GM18507 (cell line): ENCODE results near the gene PRRG3.
"Not testable (repeated sequence)": the region's sequence is repeated elsewhere in the genome, so short reads cannot be mapped to it uniquely, and the experiment has no call there.

ENCODE experiments used
- DNase-seq: peaks from one replicate; pipeline ENCODE4 v3.0.0; 2011; ENCODE audit warnings: low read depth; ENCODE audit not compliant: insufficient read length; ENCODE audit errors: extremely low spot score
- FAIRE-seq: peaks from 2 replicates; lab custom pipeline; 2011; peaks lifted over from hg19 to GRCh38; lab: Jason Lieb, UNC

The PRRG3 gene

DNA sequence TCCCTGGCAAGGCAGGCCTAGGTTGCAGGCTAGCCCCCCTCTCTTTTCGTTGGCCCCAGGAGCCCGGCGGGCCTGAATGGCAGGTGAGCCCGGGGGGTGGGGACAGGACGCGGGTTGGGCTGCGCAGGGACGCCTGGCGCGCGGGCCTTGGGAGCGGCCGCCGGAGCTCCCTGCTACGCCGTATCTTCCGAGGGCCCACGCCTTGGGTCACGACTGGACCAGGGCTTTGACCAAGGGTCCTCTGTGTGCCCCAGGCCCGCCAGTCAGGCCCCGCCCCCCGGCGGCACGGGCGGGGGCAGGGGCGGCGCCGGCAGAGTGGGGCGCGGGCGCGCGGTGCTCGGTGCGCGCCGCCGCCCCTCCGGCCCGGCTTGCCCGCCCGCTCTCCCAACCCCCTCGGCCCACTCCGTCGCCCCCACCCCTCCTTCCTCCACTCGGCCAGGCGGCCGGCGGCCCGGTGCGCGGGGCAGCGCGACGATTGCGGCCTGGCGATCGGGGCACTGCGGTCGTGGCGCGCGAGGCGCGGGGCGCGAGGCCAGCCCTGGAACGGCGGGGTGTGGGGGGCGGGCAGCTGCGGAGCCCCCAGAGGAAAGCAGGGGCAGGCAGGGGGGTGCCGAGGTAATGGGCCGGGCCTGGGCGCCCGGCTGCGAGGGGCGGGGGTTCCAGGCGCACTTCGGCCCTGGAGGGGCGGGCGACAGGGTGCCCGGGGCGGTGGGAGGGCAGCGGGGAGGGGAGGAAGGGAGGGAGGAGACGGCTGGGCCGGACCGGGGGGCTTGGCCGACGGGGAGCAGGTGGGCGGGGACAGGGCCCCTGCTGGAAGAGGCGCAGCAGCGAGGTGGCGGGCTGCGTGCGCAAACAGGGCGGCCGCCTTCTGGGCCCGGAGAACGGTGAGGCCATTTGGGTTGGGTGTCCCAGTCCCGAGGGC, at the start of gene PRRG3:
PRRG3 (plus strand) TSS at position 798 of the 922 bp plus-strand sequence. CDS start 3,357 bp downstream, outside the sequence.
- FAIRE-seq (no peak), DNase-seq (no peak)

- DNase-seq (no peak), FAIRE-seq (no peak)
Observed at GRCh38 chrX:151675121-151675746, 20.0 kb upstream of the PRRG3 start.

DNA sequence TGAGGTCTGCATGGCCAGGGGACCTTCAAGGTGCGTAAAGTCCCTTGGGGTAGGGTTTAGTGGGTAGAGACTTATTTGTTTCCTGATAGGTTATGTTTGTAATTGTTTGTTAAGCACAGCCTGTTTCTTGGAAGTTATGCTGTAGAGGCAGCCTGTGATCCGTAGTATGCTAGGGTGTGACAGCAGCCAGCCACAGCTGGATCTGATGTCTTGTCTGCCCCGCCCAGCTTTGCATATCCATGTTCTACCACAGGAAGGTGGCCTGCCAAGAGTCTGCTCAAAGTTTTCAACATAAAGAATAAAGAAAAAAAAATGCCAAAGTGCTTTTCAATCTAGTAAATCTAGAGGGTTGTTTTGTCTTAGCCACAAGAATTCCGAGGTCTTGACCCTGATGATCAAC, 19.1 kb upstream of the PRRG3 start:
- FAIRE-seq (no peak), DNase-seq (no peak)

- FAIRE-seq, result no peak
- no peak for DNase-seq
Observed at GRCh38 chrX:151679798-151680402, 15.4 kb upstream of the PRRG3 start.

- FAIRE-seq (peak; percentile 73), DNase-seq (peak; percentile 5)
Observed at GRCh38 chrX:151680805-151681204, 14.5 kb upstream of the PRRG3 start.

DNA sequence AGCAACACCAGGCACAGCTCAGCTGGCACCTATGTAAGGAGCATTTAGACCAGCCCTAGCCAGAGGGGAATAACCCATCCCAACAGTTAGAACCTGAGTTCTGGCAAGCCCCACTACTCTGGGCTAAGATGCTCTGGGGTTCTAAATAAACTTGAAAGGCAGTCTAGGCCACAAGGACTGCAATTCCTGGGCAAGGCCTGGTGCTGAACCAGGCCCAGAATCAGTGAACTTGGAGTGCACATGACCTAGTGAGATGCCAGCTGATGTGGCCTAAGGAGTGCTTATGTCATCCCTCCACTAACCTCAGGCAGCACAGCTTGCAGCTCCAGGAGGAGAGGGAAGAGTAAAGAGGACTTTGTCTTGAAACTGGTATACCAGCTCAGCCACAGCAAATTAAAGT, 7.6 kb upstream of the PRRG3 start:
- FAIRE-seq (no peak), DNase-seq (no peak)

DNA sequence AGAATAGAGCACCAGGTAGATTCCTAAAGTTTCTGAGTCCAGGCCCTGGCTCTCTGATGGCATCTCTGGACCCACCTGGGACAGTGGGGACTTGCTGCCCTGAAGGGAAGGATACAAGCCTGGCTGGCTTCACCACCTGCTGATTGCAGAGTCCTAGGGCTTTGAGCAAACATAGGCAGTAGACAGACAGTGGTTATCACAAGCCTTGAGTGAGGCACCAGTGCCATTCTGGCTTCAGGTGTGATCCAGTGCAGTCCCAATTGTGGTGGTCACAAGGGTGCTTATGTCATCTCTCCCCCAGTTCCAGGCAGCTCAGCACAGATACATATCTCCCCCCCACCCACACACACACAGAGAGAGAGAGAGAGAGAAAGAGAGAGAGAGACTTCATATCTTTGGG, 6.6 kb upstream of the PRRG3 start:
- DNase-seq, result no peak
- no peak for FAIRE-seq

DNA sequence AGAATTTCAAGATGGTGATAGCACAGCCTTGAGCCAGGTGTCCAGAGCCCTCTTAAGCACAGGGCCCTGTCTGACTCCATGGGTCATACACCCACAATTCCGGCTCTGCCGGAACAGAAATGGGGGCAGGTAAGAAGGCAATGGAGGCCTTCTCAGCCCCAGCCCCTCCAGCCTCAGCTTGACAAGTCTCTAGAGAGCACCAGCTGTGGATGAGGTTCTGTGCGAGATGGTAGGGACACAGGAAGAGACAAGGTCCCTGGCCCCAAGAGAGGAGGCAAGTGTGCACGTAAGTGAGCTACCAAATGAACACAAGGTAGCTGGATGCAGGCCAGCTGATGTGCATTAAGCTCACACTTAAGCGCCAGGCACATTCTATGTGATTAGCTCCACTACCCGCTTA, 2.4 kb upstream of the PRRG3 start:
- FAIRE-seq, result no peak

DNA sequence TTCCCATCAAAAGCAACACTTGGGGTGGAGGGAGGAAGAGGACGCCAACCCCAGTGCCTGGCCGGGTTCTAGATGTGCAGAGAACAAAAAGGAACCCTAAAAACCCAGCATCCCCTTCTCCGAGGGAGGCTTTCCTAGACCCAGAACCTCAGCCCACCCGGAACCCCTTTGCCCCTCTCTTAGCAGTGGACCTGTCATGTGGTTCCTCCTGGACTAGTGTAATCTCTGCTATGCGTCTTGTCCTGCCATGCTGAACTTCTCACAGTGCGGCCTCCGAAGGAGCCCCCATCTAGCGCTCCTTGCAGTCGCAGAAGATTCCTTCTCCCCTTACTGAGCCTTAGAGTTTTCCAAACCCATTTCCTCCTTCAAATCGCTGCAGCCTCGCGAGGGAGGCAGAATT, 1.1 kb upstream of the PRRG3 start:
- DNase-seq, result no peak
- no peak for FAIRE-seq

More for the DNA sequence above, 2.4 kb upstream of the PRRG3 start:
- no peak for DNase-seq

DNA sequence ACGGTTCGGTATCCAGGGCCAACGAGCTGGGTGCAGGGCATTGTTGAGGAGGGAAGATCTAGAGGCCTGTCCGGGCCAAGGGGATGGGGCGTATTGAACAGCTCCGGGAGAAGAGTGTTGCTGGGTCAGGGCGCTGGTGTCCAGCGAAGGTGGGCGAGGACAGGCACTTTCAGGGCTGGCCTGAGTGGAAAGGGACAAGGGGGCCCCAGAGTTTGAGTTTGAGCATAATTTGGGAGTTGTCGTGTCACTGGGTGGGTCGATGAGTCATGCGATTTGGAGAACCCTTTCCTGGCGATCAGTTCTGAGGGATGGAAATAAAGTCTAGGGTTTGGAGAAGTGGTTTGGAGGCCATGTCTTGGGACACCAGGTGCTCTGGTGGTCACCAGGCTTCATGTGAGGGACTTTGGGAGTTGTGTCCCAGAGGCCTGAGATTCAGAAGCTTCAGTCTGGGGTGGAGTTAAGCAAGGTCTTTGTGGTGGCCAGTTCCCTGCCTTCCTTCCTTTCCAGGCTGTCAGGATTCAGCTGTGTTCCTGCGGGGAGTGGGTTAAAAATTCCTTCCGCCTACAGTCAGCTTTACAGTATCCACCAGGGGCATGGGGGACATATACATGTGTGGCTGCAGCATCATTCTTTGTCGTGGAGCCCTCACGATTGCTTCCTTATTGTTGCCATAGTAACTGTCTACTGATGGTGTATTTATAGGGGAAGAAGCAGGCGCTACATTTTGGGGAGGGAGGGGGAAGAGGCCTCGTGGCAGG, 504 bp downstream of the PRRG3 start:
- no peak for DNase-seq
- FAIRE-seq, result no peak

DNA sequence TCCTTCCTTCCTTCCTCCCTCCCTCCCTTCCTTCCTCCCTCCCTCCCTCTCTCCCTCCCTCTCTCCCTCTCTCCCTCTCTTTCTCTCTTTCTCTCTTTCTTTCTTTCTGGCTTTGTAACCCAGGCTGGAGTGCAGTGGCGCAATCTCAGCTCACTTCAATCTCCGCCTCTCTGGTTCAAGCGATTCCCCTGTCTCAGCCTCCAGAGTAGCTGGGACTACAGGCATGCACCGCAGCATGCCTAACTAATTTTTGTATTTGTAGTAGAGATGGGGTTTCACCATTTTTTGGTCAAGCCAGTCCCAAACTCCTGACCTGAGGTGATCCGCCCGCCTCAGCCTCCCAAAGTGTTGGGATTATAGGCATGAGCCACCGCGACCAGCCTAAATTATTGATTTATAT, 1.8 kb downstream of the PRRG3 start:
- DNase-seq, FAIRE-seq: not testable (repeated sequence)

DNA sequence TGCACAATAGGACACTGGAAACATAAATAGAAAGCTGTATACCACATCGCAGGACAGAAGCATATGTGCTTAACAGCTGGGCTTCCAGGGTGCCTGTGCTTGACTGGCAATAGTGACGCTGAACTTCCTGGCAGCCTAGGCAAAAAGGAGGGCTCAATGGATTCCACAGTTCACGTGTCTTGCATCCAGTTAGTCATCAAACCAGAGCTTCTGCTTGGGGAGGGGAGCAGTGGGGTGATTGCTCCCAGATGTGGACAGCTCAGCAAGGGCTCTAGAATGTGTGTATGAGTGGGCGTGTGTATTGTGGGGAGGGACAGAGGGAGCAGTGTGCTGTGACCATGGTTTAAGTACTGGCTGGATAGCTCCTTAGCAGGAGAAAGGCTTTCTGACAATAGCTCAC, 2.3 kb downstream of the PRRG3 start:
- no peak for FAIRE-seq
- no peak for DNase-seq

GRCh38 chrX:151698485-151698884, 3.2 kb downstream of the PRRG3 start:
- DNase-seq, result no peak
- no peak for FAIRE-seq

- FAIRE-seq (no peak), DNase-seq (no peak)
Observed at GRCh38 chrX:151699746-151700145, 4.5 kb downstream of the PRRG3 start.

DNA sequence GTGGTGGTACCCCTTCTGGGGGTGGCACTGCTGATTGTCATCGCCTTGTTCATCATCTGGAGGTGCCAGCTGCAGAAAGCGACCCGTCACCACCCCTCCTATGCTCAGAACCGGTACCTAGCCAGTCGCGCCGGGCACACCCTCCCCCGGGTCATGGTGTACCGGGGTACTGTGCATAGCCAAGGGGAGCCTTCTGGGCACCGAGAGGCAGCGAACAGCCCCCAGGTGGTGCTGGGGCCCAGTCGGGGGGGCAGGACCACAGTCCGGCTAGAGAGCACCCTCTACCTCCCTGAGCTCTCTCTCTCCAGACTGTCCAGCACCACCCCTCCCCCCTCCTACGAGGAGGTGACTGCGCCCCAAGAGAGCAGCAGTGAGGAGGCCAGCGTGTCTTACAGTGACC, 5.3 kb downstream of the PRRG3 start:
- DNase-seq (no peak), FAIRE-seq (no peak)

DNA sequence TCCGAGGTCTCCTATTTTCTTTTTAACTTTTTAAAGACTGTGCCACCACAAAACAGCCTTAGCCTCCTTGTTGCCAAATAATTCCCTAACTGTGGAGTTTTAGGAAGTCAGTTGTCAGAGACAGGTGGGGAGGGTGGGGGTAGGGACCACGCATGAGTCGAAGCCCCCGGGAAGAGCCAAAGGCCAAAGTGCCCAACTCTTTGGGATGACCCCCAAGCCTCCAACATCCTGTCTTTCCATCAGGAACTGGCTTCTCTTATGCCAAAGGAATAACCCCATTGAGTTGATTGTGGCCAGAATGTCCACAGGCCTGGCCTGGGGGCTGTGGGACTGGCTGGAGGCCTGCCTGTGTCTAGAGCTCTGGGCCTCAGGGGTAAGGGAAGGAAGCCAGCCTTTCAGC, 5.8 kb downstream of the PRRG3 start:
- FAIRE-seq, result no peak
- no peak for DNase-seq

GRCh38 chrX:151701531-151701930, 6.3 kb downstream of the PRRG3 start:
- DNase-seq, result no peak
- FAIRE-seq, result no peak

GRCh38 chrX:151702026-151702714, 6.9 kb downstream of the PRRG3 start:
- FAIRE-seq (no peak), DNase-seq (no peak)

- DNase-seq (no peak), FAIRE-seq (no peak)
Observed at GRCh38 chrX:151702741-151703340, 7.6 kb downstream of the PRRG3 start.
